ENCODE measurements around the gene DNAL1. TPM values are rescaled to one million over a fixed set of nuclear protein-coding genes. Genes with fewer than 3 reads are reported as not detected.

The DNAL1 gene
- total and polyA plus RNA-seq, 2 of the 13 experiments (the other 11 are each of a cell fraction or from before 2014, with no cell fraction given): 1.4 to 13.3 TPM

- no peak for TF ChIP-seq ZHX2 (IDR thresholded peaks at IDR 0.05; ENCODE audit: low read depth)
- no peak for TF ChIP-seq ZHX2 (CRISPR knock-in tag; IDR thresholded peaks at IDR 0.05; ENCODE audit: borderline replicate concordance)
- no peak for TF ChIP-seq POLR2AphosphoS2 (IDR thresholded peaks at IDR 0.05; ENCODE audit: low read depth, low read length)
- no peak for TF ChIP-seq CEBPG (CRISPR knock-in tag; IDR thresholded peaks at IDR 0.05)
- peak; percentile 41; the same call in 1 of the 2 replicates for TF ChIP-seq ARID4A (CRISPR knock-in tag; IDR thresholded peaks at IDR 0.05; ENCODE audit: borderline replicate concordance)
- TF ChIP-seq MED8 (CRISPR knock-in tag; IDR thresholded peaks at IDR 0.05; ENCODE audit: insufficient replicate concordance): no peak
- no peak; the same call in 1 of the 2 replicates for TF ChIP-seq ZFX (CRISPR knock-in tag; IDR thresholded peaks at IDR 0.05; ENCODE audit: low read depth)
- no peak for TF ChIP-seq ZBTB34 (CRISPR knock-in tag; IDR thresholded peaks at IDR 0.05)
- TF ChIP-seq BHLHE40 (IDR thresholded peaks at IDR 0.05; ENCODE audit: low read length): peak; percentile 58; the same call in 1 of the 2 replicates
- TF ChIP-seq ZNF570 (CRISPR knock-in tag; IDR thresholded peaks at IDR 0.05; ENCODE audit: borderline replicate concordance): no peak
- TF ChIP-seq KDM5A (IDR thresholded peaks at IDR 0.05; ENCODE audit: borderline replicate concordance, low read length): no peak
- TF ChIP-seq MYC (CRISPR knock-in tag; IDR thresholded peaks at IDR 0.05; ENCODE audit: borderline replicate concordance): peak; percentile 30; the same call in 1 of the 2 replicates
- TF ChIP-seq, protein P1, sequence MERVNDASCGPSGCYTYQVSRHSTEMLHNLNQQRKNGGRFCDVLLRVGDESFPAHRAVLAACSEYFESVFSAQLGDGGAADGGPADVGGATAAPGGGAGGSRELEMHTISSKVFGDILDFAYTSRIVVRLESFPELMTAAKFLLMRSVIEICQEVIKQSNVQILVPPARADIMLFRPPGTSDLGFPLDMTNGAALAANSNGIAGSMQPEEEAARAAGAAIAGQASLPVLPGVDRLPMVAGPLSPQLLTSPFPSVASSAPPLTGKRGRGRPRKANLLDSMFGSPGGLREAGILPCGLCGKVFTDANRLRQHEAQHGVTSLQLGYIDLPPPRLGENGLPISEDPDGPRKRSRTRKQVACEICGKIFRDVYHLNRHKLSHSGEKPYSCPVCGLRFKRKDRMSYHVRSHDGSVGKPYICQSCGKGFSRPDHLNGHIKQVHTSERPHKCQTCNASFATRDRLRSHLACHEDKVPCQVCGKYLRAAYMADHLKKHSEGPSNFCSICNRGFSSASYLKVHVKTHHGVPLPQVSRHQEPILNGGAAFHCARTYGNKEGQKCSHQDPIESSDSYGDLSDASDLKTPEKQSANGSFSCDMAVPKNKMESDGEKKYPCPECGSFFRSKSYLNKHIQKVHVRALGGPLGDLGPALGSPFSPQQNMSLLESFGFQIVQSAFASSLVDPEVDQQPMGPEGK (CRISPR knock-in tag; IDR thresholded peaks at IDR 0.05): 0 out of 2 replicates have a peak, but pooled peaks have one; percentile 32
Observed at GRCh38 chr14:73741876-73742519, 97.2 kb downstream of the DNAL1 start (continued).

Measured in HepG2 (cell line).